HepG2 (cell line): ENCODE measurements around the gene CHST11. TPM values are rescaled to one million over a fixed set of nuclear protein-coding genes. Genes with fewer than 3 reads are reported as not detected.

Experiments
- ATAC-seq: fragments of 200-7000 bp; cut with Tn5 transposase; 3 replicates; pipeline ENCODE4 v1.9.1; 2020; ENCODE audit warnings: mild to moderate bottlenecking, moderate library complexity
- BruUV-seq: library from RNA; stranded (reverse); fragments of 400-500 nt; replicated peaks from 2 replicates; lab custom pipeline; 2021; lab: Mats Ljungman, UMichigan
- CTCF ChIA-PET: fragments of 300-600 bp; formaldehyde crosslinking; extraction: SDS; loops from one replicate; lab custom pipeline; 2021; ENCODE audit warnings: low total read pairs, inconsistent platforms, low intra/inter-chr PET ratio; lab: Yijun Ruan, JAX
- POLR2A ChIA-PET: fragments of 350-600 bp; sonication (Branson Sonifier 250); formaldehyde crosslinking; loops from one replicate; lab custom pipeline; 2020; ENCODE audit warnings: antibody characterized with exemption, inconsistent platforms; lab: Yijun Ruan, JAX
- DNase-seq: peaks from one replicate; pipeline ENCODE4 v3.0.0-alpha.2; 2015; ENCODE audit warnings: low spot score
- FAIRE-seq: peaks from 3 replicates; lab custom pipeline; 2011; peaks lifted over from hg19 to GRCh38; lab: Jason Lieb, UNC
- H2AFZ ChIP-seq: one replicate; pipeline ENCODE4 v1.6.1; 2011; ENCODE audit warnings: low read length, inconsistent platforms
- H3K27ac ChIP-seq: fragments of 300-600 bp; 3 replicates; pipeline ENCODE4 v1.8.0; 2011; ENCODE audit warnings: mixed run types, mild to moderate bottlenecking, mixed read lengths, low read length, inconsistent platforms; ENCODE audit not compliant: insufficient read depth; ENCODE audit errors: extremely low read length
- H3K27me3 ChIP-seq, 2 experiments: fragments of 200-600 bp in 1 of 2; 2 replicates in 1 of 2; 3 replicates in 1 of 2; pipeline versions ENCODE4 v1.6.0 to v1.8.0; 2011; ENCODE audit warnings: low read length in 2 of 2, mild to moderate bottlenecking in 2 of 2, moderate library complexity in 2 of 2, inconsistent platforms in 1 of 2; ENCODE audit not compliant: insufficient read depth in 2 of 2, control insufficient read depth in 1 of 2
- H3K36me3 ChIP-seq, 2 experiments: fragments of 200-600 bp in 1 of 2; replicated peaks in 1 of 2; 2 replicates in 1 of 2; 3 replicates in 1 of 2; pipeline versions ENCODE4 v1.5.1 to v1.8.0; 2011; ENCODE audit warnings: low read length in 2 of 2, inconsistent platforms in 1 of 2; ENCODE audit not compliant: insufficient read depth in 2 of 2, control insufficient read depth in 1 of 2
- H3K4me1 ChIP-seq: 2 replicates; pipeline ENCODE4 v1.5.1; 2012; ENCODE audit warnings: low read length, inconsistent platforms; ENCODE audit not compliant: insufficient read depth
- H3K4me2 ChIP-seq: 2 replicates; pipeline ENCODE4 v1.6.0; 2011; ENCODE audit warnings: low read depth, low read length, inconsistent platforms
- H3K4me3 ChIP-seq, 3 experiments: fragments of 200-600 bp in 1 of 3; sonication (generic), shearing (Covaris generic) in 1 of 3; replicated peaks in 1 of 3; 2 replicates each; pipeline ENCODE4 v1.5.1; 2011 to 2016; ENCODE audit warnings: low read length in 3 of 3, inconsistent platforms in 2 of 3, low read depth in 2 of 3, mild to moderate bottlenecking in 2 of 3, control low read depth in 1 of 3, mixed read lengths in 1 of 3; ENCODE audit not compliant: insufficient read depth in 1 of 3
- H3K79me2 ChIP-seq: one replicate; pipeline ENCODE4 v1.6.1; 2011; ENCODE audit warnings: low read length, inconsistent platforms; ENCODE audit not compliant: insufficient read depth
- H3K9ac ChIP-seq: 2 replicates; pipeline ENCODE4 v1.6.0; 2011; ENCODE audit warnings: mild to moderate bottlenecking, low read depth, low read length, inconsistent platforms; ENCODE audit not compliant: insufficient read depth
- H3K9me3 ChIP-seq: 2 replicates; pipeline ENCODE4 v1.5.1; 2012; ENCODE audit warnings: mild to moderate bottlenecking, low read length
- H4K20me1 ChIP-seq: 2 replicates; pipeline ENCODE4 v1.6.0; 2011; ENCODE audit warnings: inconsistent platforms, mild to moderate bottlenecking, low read length, moderate library complexity; ENCODE audit not compliant: insufficient read depth
- CC2D1A ChIP-seq: sonication (generic); formaldehyde crosslinking; IDR thresholded peaks from 2 replicates; pipeline ENCODE4 v1.8.1; 2023; ENCODE audit warnings: mild to moderate bottlenecking, missing genetic modification reagents
- CCAR2 ChIP-seq: fragments of 200-400 bp; formaldehyde crosslinking; optimal IDR thresholded peaks from 2 replicates; pipeline ENCODE3; 2018; ENCODE audit warnings: low read depth, mild to moderate bottlenecking, low read length, moderate library complexity
- MBNL3 ChIP-seq: fragments of 250-450 bp; sonication (Bioruptor Pico); conservative IDR thresholded peaks from 2 replicates; pipeline ENCODE4 v1.8.0; 2022; ENCODE audit warnings: mild to moderate bottlenecking, inconsistent platforms
- POLR2A ChIP-seq, 2 experiments: IDR thresholded peaks; 2 replicates each; pipeline ENCODE4 v1.6.1; 2011; ENCODE audit warnings: low read depth in 2 of 2, low read length in 2 of 2, mild to moderate bottlenecking in 1 of 2, moderate library complexity in 1 of 2; ENCODE audit not compliant: insufficient read depth in 1 of 2
- SNAI1 ChIP-seq: sonication (generic); formaldehyde crosslinking; IDR thresholded peaks from 2 replicates; pipeline ENCODE4 v1.5.0; 2020; ENCODE audit warnings: mild to moderate bottlenecking, missing genetic modification reagents, borderline replicate concordance
- SP5 ChIP-seq: IDR thresholded peaks from 2 replicates; pipeline ENCODE4 v1.6.1; 2016; ENCODE audit warnings: low read depth, borderline replicate concordance
- THAP9 ChIP-seq: sonication (generic); formaldehyde crosslinking; IDR thresholded peaks from 2 replicates; pipeline ENCODE4; 2020; ENCODE audit warnings: missing genetic modification reagents, mild to moderate bottlenecking, borderline replicate concordance
- TSC22D2 ChIP-seq: sonication (generic); formaldehyde crosslinking; IDR thresholded peaks from 2 replicates; pipeline ENCODE4 v1.5.1; 2020; ENCODE audit warnings: missing genetic modification reagents, mild to moderate bottlenecking, borderline replicate concordance
- ZBTB20 ChIP-seq: sonication (generic); formaldehyde crosslinking; IDR thresholded peaks from 2 replicates; pipeline ENCODE4 v1.8.1; 2023; ENCODE audit warnings: missing genetic modification reagents, low read depth, mild to moderate bottlenecking, borderline replicate concordance
- ZFP41 ChIP-seq: sonication (generic); formaldehyde crosslinking; IDR thresholded peaks from 2 replicates; pipeline ENCODE4 v1.4.0; 2020; ENCODE audit warnings: mild to moderate bottlenecking, missing genetic modification reagents, borderline replicate concordance
- ZKSCAN5 ChIP-seq: sonication (generic); formaldehyde crosslinking; IDR thresholded peaks from 2 replicates; pipeline ENCODE4 v1.5.1; 2020; ENCODE audit warnings: mild to moderate bottlenecking, missing genetic modification reagents
- ZNF331 ChIP-seq: sonication (generic); formaldehyde crosslinking; IDR thresholded peaks from 2 replicates; pipeline ENCODE4 v1.4.0; 2020; ENCODE audit warnings: missing genetic modification reagents
- WGBS: methylation state at CpG from one replicate; pipeline ENCODE4 v1.1.6; 2017; ENCODE audit warnings: low lambda C conversion rate; 5-methylcytosine and 5-hydroxymethylcytosine counted together
- in situ Hi-C: cut with HindIII; loops from 2 replicates; pipeline ENCODE4 v1.10.0; 2017; ENCODE audit warnings: low pct_unique_long_range_greater_than_20kb; ENCODE audit not compliant: extremely low pct_ligation_motif_present
- intact Hi-C: fragments of 100-400 bp; cut with micrococcal nuclease; formaldehyde crosslinking; loops from one replicate; pipeline ENCODE4 v1.10.0; 2022; ENCODE audit not compliant: unreplicated experiment
- polyA plus RNA-seq, 8 experiments: library from polyadenylated mRNA; depleted of rRNA in 3 of 8; stranded (reverse) in 7 of 8; unstranded in 1 of 8; fragments of >200 nt; fragmentation: Illumina TruSeq in 4 of 8; extraction: Trizol in 4 of 8; gene quantifications; 2 replicates each; pipeline versions ENCODE4 v1.2.1 to v1.2.3, GENCODE V29; 2011 to 2016; ENCODE audit warnings: low read depth in 4 of 8, missing spikeins in 1 of 8, mixed read lengths in 1 of 8; ENCODE audit not compliant: insufficient read depth in 1 of 8
- total RNA-seq, 5 experiments: library from RNA; depleted of rRNA; stranded (reverse); fragments of >200 nt; fragmentation: Illumina TruSeq; extraction: Trizol; gene quantifications; 2 replicates each; pipeline ENCODE4 v1.2.3, GENCODE V29; 2016; ENCODE audit warnings: low read depth in 1 of 5
- TF ChIP-seq, protein P1 (sequence below): sonication (generic); formaldehyde crosslinking; IDR thresholded peaks from 2 replicates; pipeline ENCODE4 v1.4.0; 2020; ENCODE audit warnings: missing genetic modification reagents, borderline replicate concordance
- TF ChIP-seq, protein P2 (sequence below): sonication (generic); formaldehyde crosslinking; IDR thresholded peaks from 2 replicates; pipeline ENCODE4 v1.8.0; 2022; ENCODE audit warnings: mild to moderate bottlenecking, missing genetic modification reagents, moderate library complexity
- TF ChIP-seq, protein P3 (sequence below): sonication (generic); formaldehyde crosslinking; IDR thresholded peaks from 2 replicates; pipeline ENCODE4 v1.4.0; 2020; ENCODE audit warnings: missing genetic modification reagents, mild to moderate bottlenecking, borderline replicate concordance

The CHST11 gene
- total and polyA plus RNA-seq, 2 of the 13 experiments (the other 11 are each of a cell fraction or from before 2014, with no cell fraction given): 0.15 TPM; not detected in 1

DNA sequence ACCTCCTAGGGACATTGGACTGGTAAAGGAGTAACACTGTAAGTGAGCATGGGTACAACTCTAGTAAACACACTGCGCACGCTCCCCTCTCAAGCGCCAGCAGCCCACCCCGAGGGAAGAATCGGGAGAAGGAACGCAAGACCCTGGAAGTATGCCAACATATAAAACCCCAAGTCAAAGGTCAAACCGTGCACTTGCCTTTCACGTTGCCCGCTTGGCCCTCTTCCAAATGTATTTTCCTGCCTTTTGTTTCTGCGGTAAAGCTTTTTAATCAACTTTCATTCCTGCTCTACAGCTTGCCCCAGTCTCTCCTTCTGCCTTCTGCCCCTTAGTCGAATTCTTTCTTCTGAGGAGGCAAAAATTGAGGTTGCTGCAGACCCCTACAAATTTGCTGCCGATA, 17.6 kb upstream of the CHST11 start:
- H3K79me2 ChIP-seq: no peaks in the 10 kb centered on the region
- intact Hi-C loops (no loop called here), in situ Hi-C loops (no loop called here)
- DNase-seq (no peak), FAIRE-seq (no peak), ATAC-seq (no peak)
- H3K9ac ChIP-seq: no peak overlapping the region
- 51% methylated on average over 8 of the region's 12 CpGs for WGBS
- H3K36me3 ChIP-seq: no peaks in the 10 kb centered on the region
- no peak overlapping the region for H3K4me3 ChIP-seq
- H2AFZ ChIP-seq: no peak overlapping the region
- no peaks in the 10 kb centered on the region for H4K20me1 ChIP-seq
- peaks cover 0 to 5% of the 10 kb centered on the region in 2 experiments; a peak in 2 of 5 replicates for H3K27me3 ChIP-seq
- ChIA-PET CTCF (no interaction called here), POLR2A (no interaction called here)
- BruUV-seq: no TSS peak
- no peak overlapping the region for H3K4me2 ChIP-seq
- no peaks in the 10 kb centered on the region for H3K4me1 ChIP-seq
- no peaks in the 10 kb centered on the region for H3K9me3 ChIP-seq
- no peak overlapping the region for H3K27ac ChIP-seq
- TF ChIP-seq POLR2A (IDR thresholded peaks at IDR 0.05; ENCODE audit: insufficient read depth in 1 of 2, low read depth in 2 of 2, low read length in 2 of 2): no peak
- TF ChIP-seq TSC22D2 (CRISPR knock-in tag): no peak
- TF ChIP-seq ZBTB20 (CRISPR knock-in tag): no peak
- no peak for TF ChIP-seq SNAI1 (CRISPR knock-in tag)
- no peak for TF ChIP-seq THAP9 (CRISPR knock-in tag)
- no peak for TF ChIP-seq MBNL3
- TF ChIP-seq ZFP41: no peak
- TF ChIP-seq CC2D1A (CRISPR knock-in tag): no peak
- no peak for TF ChIP-seq CCAR2
- TF ChIP-seq, protein P1, sequence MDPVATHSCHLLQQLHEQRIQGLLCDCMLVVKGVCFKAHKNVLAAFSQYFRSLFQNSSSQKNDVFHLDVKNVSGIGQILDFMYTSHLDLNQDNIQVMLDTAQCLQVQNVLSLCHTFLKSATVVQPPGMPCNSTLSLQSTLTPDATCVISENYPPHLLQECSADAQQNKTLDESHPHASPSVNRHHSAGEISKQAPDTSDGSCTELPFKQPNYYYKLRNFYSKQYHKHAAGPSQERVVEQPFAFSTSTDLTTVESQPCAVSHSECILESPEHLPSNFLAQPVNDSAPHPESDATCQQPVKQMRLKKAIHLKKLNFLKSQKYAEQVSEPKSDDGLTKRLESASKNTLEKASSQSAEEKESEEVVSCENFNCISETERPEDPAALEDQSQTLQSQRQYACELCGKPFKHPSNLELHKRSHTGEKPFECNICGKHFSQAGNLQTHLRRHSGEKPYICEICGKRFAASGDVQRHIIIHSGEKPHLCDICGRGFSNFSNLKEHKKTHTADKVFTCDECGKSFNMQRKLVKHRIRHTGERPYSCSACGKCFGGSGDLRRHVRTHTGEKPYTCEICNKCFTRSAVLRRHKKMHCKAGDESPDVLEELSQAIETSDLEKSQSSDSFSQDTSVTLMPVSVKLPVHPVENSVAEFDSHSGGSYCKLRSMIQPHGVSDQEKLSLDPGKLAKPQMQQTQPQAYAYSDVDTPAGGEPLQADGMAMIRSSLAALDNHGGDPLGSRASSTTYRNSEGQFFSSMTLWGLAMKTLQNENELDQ: no peak
- no peak for TF ChIP-seq ZNF331 (CRISPR knock-in tag)
- TF ChIP-seq, protein P2, sequence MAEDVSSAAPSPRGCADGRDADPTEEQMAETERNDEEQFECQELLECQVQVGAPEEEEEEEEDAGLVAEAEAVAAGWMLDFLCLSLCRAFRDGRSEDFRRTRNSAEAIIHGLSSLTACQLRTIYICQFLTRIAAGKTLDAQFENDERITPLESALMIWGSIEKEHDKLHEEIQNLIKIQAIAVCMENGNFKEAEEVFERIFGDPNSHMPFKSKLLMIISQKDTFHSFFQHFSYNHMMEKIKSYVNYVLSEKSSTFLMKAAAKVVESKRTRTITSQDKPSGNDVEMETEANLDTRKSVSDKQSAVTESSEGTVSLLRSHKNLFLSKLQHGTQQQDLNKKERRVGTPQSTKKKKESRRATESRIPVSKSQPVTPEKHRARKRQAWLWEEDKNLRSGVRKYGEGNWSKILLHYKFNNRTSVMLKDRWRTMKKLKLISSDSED: no peak
- no peak for TF ChIP-seq SP5 (CRISPR knock-in tag)
- TF ChIP-seq, protein P3, sequence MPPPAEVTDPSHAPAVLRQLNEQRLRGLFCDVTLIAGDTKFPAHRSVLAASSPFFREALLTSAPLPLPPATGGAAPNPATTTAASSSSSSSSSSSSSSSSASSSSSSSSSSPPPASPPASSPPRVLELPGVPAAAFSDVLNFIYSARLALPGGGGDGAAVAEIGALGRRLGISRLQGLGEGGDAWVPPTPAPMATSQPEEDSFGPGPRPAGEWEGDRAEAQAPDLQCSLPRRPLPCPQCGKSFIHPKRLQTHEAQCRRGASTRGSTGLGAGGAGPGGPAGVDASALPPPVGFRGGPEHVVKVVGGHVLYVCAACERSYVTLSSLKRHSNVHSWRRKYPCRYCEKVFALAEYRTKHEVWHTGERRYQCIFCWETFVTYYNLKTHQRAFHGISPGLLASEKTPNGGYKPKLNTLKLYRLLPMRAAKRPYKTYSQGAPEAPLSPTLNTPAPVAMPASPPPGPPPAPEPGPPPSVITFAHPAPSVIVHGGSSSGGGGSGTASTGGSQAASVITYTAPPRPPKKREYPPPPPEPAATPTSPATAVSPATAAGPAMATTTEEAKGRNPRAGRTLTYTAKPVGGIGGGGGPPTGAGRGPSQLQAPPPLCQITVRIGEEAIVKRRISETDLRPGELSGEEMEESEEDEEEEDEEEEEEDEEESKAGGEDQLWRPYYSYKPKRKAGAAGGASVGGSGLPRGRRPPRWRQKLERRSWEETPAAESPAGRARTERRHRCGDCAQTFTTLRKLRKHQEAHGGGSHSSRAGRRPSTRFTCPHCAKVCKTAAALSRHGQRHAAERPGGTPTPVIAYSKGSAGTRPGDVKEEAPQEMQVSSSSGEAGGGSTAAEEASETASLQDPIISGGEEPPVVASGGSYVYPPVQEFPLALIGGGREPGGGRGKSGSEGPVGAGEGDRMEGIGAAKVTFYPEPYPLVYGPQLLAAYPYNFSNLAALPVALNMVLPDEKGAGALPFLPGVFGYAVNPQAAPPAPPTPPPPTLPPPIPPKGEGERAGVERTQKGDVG (CRISPR knock-in tag): no peak
- no peak for TF ChIP-seq ZKSCAN5
